H9 (cell line): ENCODE data around the gene ZNF622. TPM values are rescaled to one million over a fixed set of nuclear protein-coding genes. Genes with fewer than 3 reads are reported as not detected.

Experiments used
- DNase-seq: peaks from one replicate; pipeline ENCODE4 v3.0.0-alpha.2; 2017
- H2AFZ ChIP-seq: one replicate; pipeline ENCODE4 v1.6.1; 2013; ENCODE audit warnings: mild to moderate bottlenecking, low read length, control low read depth, moderate library complexity
- H2AK5ac ChIP-seq: 2 replicates; pipeline ENCODE4 v1.6.1; 2013; ENCODE audit warnings: low read length, control low read depth, mixed read lengths; ENCODE audit not compliant: insufficient read length
- H2BK120ac ChIP-seq: one replicate; pipeline ENCODE4 v1.6.1; 2013; ENCODE audit warnings: low read depth, mild to moderate bottlenecking, low read length, control low read depth, inconsistent platforms; ENCODE audit not compliant: poor library complexity, severe bottlenecking
- H2BK12ac ChIP-seq: 2 replicates; pipeline ENCODE4 v1.6.1; 2013; ENCODE audit warnings: low read length, control low read depth, mixed read lengths, low read depth; ENCODE audit not compliant: insufficient read length
- H2BK15ac ChIP-seq: 2 replicates; pipeline ENCODE4 v1.6.1; 2013; ENCODE audit warnings: low read depth, low read length, control low read depth
- H2BK20ac ChIP-seq: one replicate; pipeline ENCODE4 v1.6.1; 2013; ENCODE audit warnings: low read depth, mild to moderate bottlenecking, low read length, control low read depth, inconsistent platforms; ENCODE audit not compliant: poor library complexity, severe bottlenecking
- H2BK5ac ChIP-seq: 2 replicates; pipeline ENCODE4 v1.6.1; 2013; ENCODE audit warnings: low read length, control low read depth, mixed read lengths; ENCODE audit not compliant: insufficient read length
- H3K14ac ChIP-seq: 2 replicates; pipeline ENCODE4 v1.6.1; 2013; ENCODE audit warnings: low read length, control low read depth; ENCODE audit not compliant: insufficient read depth
- H3K18ac ChIP-seq: 2 replicates; pipeline ENCODE4 v1.6.1; 2013; ENCODE audit warnings: low read depth, mild to moderate bottlenecking, mixed read lengths, low read length, control low read depth; ENCODE audit not compliant: insufficient read length
- H3K23ac ChIP-seq: 2 replicates; pipeline ENCODE4 v1.6.1; 2013; ENCODE audit warnings: low read length, control low read depth, mixed read lengths, low read depth; ENCODE audit not compliant: insufficient read length
- H3K23me2 ChIP-seq: 2 replicates; pipeline ENCODE4 v1.6.1; 2013; ENCODE audit warnings: low read depth, mild to moderate bottlenecking, mixed read lengths, low read length, control low read depth; ENCODE audit not compliant: insufficient read length, poor library complexity, severe bottlenecking
- H3K27ac ChIP-seq: 2 replicates; pipeline ENCODE4 v1.5.1; 2013; ENCODE audit warnings: low read length, control low read depth, mixed read lengths, low read depth; ENCODE audit not compliant: insufficient read length
- H3K27me3 ChIP-seq: 2 replicates; pipeline ENCODE4 v1.6.1; 2013; ENCODE audit warnings: low read length, control low read depth, inconsistent platforms; ENCODE audit not compliant: insufficient read depth
- H3K4ac ChIP-seq: 2 replicates; pipeline ENCODE4 v1.6.1; 2013; ENCODE audit warnings: low read depth, mild to moderate bottlenecking, control low read depth, inconsistent platforms, low read length, moderate library complexity
- H3K4me1 ChIP-seq: 2 replicates; pipeline ENCODE4 v1.6.1; 2013; ENCODE audit warnings: low read length, control low read depth, inconsistent platforms; ENCODE audit not compliant: insufficient read depth
- H3K4me2 ChIP-seq: 2 replicates; pipeline ENCODE4 v1.6.1; 2013; ENCODE audit warnings: low read length, control low read depth, mixed read lengths; ENCODE audit not compliant: insufficient read length, insufficient read depth
- H3K56ac ChIP-seq: 2 replicates; pipeline ENCODE4 v1.6.1; 2013; ENCODE audit warnings: low read depth, mild to moderate bottlenecking, mixed read lengths, low read length, control low read depth; ENCODE audit not compliant: insufficient read length
- H3K79me1 ChIP-seq: 2 replicates; pipeline ENCODE4 v1.6.1; 2013; ENCODE audit warnings: low read depth, mild to moderate bottlenecking, moderate library complexity, low read length, control low read depth, inconsistent platforms; ENCODE audit not compliant: insufficient read depth, poor library complexity, severe bottlenecking
- H3K79me2 ChIP-seq: 2 replicates; pipeline ENCODE4 v1.6.1; 2013; ENCODE audit warnings: low read length, control low read depth, inconsistent platforms; ENCODE audit not compliant: insufficient read depth
- H3K9ac ChIP-seq: 2 replicates; pipeline ENCODE4 v1.6.1; 2013; ENCODE audit warnings: low read length, control low read depth, mixed read lengths; ENCODE audit not compliant: insufficient read length; ENCODE audit errors: extremely low read depth
- H3K9me3 ChIP-seq: one replicate; pipeline ENCODE4 v1.6.1; 2013; ENCODE audit warnings: low read depth, low read length, inconsistent platforms; ENCODE audit not compliant: control insufficient read depth
- H3T11ph ChIP-seq: one replicate; pipeline ENCODE4 v1.6.1; 2013; ENCODE audit warnings: mild to moderate bottlenecking, low read length, control low read depth, inconsistent platforms
- H4K20me1 ChIP-seq: one replicate; pipeline ENCODE4 v1.6.1; 2013; ENCODE audit not compliant: control insufficient read depth, insufficient read length, insufficient read depth
- H4K5ac ChIP-seq: 2 replicates; pipeline ENCODE4 v1.6.1; 2013; ENCODE audit warnings: low read depth, mild to moderate bottlenecking, mixed read lengths, low read length, control low read depth; ENCODE audit not compliant: insufficient read length
- H4K8ac ChIP-seq: replicated peaks from 2 replicates; pipeline ENCODE4 v1.6.1; 2013; ENCODE audit warnings: low read length, control low read depth, mixed read lengths, low read depth; ENCODE audit not compliant: insufficient read length
- H4K91ac ChIP-seq: 2 replicates; pipeline ENCODE4 v1.6.1; 2013; ENCODE audit warnings: low read depth, mild to moderate bottlenecking, moderate library complexity, mixed read lengths, low read length, control low read depth; ENCODE audit not compliant: insufficient read length
- H3K27ac Mint-ChIP-seq, 3 experiments: 2 replicates in 2 of 3; 3 replicates in 1 of 3; pipeline ENCODE4 v1.8.0; 2020 to 2021; ENCODE audit warnings: mixed read lengths in 3 of 3, mild to moderate bottlenecking in 1 of 3, moderate library complexity in 1 of 3
- H3K27me3 Mint-ChIP-seq: 2 replicates; pipeline ENCODE4 v1.8.0; 2021; ENCODE audit warnings: low read depth, mild to moderate bottlenecking, moderate library complexity, mixed read lengths
- H3K36me3 Mint-ChIP-seq, 3 experiments: 2 replicates in 2 of 3; 3 replicates in 1 of 3; pipeline ENCODE4 v1.8.0; 2020 to 2021; ENCODE audit warnings: low read depth in 3 of 3, mixed read lengths in 3 of 3; ENCODE audit not compliant: insufficient read depth in 1 of 3
- H3K4me1 Mint-ChIP-seq, 2 experiments: 2 replicates each; pipeline ENCODE4 v1.8.0; 2020; ENCODE audit warnings: mixed read lengths in 2 of 2
- H3K4me3 Mint-ChIP-seq, 2 experiments: 2 replicates in 1 of 2; 3 replicates in 1 of 2; pipeline ENCODE4 v1.8.0; 2020 to 2021; ENCODE audit warnings: mild to moderate bottlenecking in 2 of 2, mixed read lengths in 2 of 2, moderate library complexity in 1 of 2
- H3K9me3 Mint-ChIP-seq, 2 experiments: 2 replicates in 1 of 2; 3 replicates in 1 of 2; pipeline ENCODE4 v1.8.0; 2020; ENCODE audit warnings: mild to moderate bottlenecking in 2 of 2, mixed read lengths in 2 of 2, moderate library complexity in 1 of 2
- WGBS: extraction: QIAGEN DNeasy Blood & Tissue Kit; methylation state at CpG from one replicate; pipeline ENCODE4 v1.1.7; 2013; ENCODE audit warnings: missing lambda C conversion rate, low lambda C conversion rate, mixed read lengths; ENCODE audit not compliant: insufficient read length; ENCODE audit errors: extremely low coverage; 5-methylcytosine and 5-hydroxymethylcytosine counted together
- total RNA-seq: library from RNA; stranded (reverse); gene quantifications from 2 replicates; pipeline ENCODE4 v1.2.1, GENCODE V29; 2021
- TF ChIP-seq, protein P1 (sequence below): fragments of 200-600 bp; sonication (generic); conservative IDR thresholded peaks from 3 replicates; pipeline ENCODE4 v1.8.0; 2021; ENCODE audit warnings: antibody characterized with exemption, mild to moderate bottlenecking

The ZNF622 gene
- total RNA-seq, 1 experiment from 2014 or later = 42.2 TPM

DNA sequence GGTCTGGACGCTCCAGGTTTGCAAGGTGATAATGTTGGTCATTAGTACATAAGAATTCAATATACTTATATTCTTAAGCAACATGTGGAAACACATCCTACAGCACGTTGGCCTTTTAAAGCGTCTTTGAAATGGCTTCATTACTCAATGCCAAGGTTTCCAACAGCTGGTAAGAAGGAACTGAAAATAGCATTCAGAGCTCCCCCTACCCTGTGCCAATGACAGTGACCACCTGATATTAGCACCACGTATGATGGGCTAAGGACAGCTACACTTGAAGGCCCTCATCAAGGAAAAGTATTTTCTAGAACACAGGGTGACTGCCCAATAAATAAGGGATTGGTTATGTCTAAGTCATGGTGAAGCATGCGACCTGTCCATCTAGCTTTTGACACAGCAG, 9.9 kb downstream of the ZNF622 start:
- no peak overlapping the region for H3K4me3 Mint-ChIP-seq
- no CpG with 5 or more reads among the region's 5 CpGs for WGBS

More for the DNA sequence above, 9.9 kb downstream of the ZNF622 start:
- Histone ChIP-seq H2BK20ac (no peak overlapping the region), H3K27ac (no peak overlapping the region), H2BK15ac (no peak overlapping the region), H4K91ac (no peak overlapping the region), H2AFZ (no peak overlapping the region), H3K4me2 (no peak overlapping the region), H3K23me2 (no peaks in the 10 kb centered on the region), H3K9me3 (no peaks in the 10 kb centered on the region), H4K5ac (no peak overlapping the region), H3K23ac (no peak overlapping the region), H3K18ac (no peak overlapping the region), H3K56ac (no peak overlapping the region), H3K27me3 (no peaks in the 10 kb centered on the region), H2BK5ac (no peak overlapping the region), H2BK12ac (no peak overlapping the region), H3K79me1 (no peaks in the 10 kb centered on the region), H3T11ph (no peak overlapping the region), H4K20me1 (no peaks in the 10 kb centered on the region), H2AK5ac (no peak overlapping the region), H3K14ac (no peak overlapping the region), H3K4me1 (no peaks in the 10 kb centered on the region), H3K4ac (no peak overlapping the region), H2BK120ac (no peak overlapping the region), H3K9ac (no peak overlapping the region), H4K8ac (no peak overlapping the region), H3K79me2 (no peaks in the 10 kb centered on the region; the same call in 1 of the 2 replicates)
- no peak for DNase-seq
- Mint-ChIP-seq H3K27me3 (no peaks in the 10 kb centered on the region), H3K4me1 (peaks cover 3 to 8% of the 10 kb centered on the region in 2 experiments), H3K27ac (peak overlapping the region in 1 of 3 experiments; percentile 53; a peak in 1 of 7 replicates), H3K36me3 (peaks cover 21 to 61% (median 47%) of the 10 kb centered on the region in 3 experiments; a peak in 6 of 7 replicates), H3K9me3 (no peaks in the 10 kb centered on the region)
- TF ChIP-seq, protein P1, sequence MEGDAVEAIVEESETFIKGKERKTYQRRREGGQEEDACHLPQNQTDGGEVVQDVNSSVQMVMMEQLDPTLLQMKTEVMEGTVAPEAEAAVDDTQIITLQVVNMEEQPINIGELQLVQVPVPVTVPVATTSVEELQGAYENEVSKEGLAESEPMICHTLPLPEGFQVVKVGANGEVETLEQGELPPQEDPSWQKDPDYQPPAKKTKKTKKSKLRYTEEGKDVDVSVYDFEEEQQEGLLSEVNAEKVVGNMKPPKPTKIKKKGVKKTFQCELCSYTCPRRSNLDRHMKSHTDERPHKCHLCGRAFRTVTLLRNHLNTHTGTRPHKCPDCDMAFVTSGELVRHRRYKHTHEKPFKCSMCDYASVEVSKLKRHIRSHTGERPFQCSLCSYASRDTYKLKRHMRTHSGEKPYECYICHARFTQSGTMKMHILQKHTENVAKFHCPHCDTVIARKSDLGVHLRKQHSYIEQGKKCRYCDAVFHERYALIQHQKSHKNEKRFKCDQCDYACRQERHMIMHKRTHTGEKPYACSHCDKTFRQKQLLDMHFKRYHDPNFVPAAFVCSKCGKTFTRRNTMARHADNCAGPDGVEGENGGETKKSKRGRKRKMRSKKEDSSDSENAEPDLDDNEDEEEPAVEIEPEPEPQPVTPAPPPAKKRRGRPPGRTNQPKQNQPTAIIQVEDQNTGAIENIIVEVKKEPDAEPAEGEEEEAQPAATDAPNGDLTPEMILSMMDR = no peak
